Adrenal gland (tissue), 5 donors: ENCODE measurements around the gene PARVA.

Source experiments
- POLR2A ChIP-seq, 2 donors: fragments of 450-650 bp; IDR thresholded peaks; one replicate each; pipeline ENCODE4 v1.6.1; 2017; ENCODE audit warnings: antibody characterized with exemption in 2 of 2, mild to moderate bottlenecking in 2 of 2, moderate library complexity in 1 of 2
- TF ChIP-seq, protein P1 (sequence below), 6 experiments: fragments of 450-650 bp in 4 of 6; fragments of 200-600 bp in 2 of 6; sonication (generic) in 1 of 6; IDR thresholded peaks; 1 replicate in 5 of 6; 2 replicates in 1 of 6; pipeline versions ENCODE4 v1.5.1 to v1.8.0; 2016 to 2021; ENCODE audit warnings: antibody characterized with exemption in 6 of 6, mild to moderate bottlenecking in 2 of 6, moderate library complexity in 1 of 6
- donor health status: DM: no; HTN: no; CAD: no.

DNA sequence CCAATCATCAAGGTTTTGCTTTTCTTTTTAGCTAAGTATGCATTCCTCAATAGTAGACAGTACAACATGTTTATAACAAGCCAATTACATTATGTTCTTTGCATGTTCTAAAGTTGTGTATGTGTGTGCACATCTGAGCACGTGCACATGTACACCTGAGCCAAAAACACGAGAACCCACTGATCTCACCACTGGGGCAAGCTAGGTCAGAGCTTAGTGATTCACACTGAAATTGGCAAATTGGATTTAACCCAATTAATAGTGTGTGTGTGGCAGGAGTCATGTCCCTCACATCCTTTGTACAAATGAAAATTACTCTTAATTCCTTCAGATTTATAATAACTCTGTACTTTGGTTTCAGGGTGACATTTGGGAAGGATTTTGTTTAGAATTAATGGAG is 151.1 kb downstream of the PARVA start:
- no peak for TF ChIP-seq POLR2A (IDR thresholded peaks at IDR 0.05)
- TF ChIP-seq, protein P1, sequence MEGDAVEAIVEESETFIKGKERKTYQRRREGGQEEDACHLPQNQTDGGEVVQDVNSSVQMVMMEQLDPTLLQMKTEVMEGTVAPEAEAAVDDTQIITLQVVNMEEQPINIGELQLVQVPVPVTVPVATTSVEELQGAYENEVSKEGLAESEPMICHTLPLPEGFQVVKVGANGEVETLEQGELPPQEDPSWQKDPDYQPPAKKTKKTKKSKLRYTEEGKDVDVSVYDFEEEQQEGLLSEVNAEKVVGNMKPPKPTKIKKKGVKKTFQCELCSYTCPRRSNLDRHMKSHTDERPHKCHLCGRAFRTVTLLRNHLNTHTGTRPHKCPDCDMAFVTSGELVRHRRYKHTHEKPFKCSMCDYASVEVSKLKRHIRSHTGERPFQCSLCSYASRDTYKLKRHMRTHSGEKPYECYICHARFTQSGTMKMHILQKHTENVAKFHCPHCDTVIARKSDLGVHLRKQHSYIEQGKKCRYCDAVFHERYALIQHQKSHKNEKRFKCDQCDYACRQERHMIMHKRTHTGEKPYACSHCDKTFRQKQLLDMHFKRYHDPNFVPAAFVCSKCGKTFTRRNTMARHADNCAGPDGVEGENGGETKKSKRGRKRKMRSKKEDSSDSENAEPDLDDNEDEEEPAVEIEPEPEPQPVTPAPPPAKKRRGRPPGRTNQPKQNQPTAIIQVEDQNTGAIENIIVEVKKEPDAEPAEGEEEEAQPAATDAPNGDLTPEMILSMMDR (IDR thresholded peaks at IDR 0.05), result no peak
